ENCODE measurements around the gene NUMB.

Gene NUMB

DNA sequence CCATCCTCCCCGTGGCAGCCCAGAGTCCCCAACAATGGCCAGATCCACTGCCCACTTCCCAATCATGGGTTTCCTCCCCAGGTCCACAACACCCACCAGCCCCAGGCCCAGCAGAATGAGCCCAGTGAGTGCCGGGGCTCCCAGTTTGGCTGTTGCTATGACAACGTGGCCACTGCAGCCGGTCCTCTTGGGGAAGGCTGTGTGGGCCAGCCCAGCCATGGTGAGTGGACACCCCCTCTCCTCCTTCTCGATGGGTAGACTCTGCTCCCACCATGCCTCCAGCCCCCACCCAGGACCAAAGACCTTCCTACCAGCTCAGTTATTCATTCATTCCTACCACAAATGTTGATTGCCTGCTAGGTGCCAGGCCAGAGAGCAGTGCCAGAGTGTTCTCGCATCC lies 197.3 kb downstream of the NUMB start:
- DNase-seq (ENCODE audit: low spot score), result no peak

DNA sequence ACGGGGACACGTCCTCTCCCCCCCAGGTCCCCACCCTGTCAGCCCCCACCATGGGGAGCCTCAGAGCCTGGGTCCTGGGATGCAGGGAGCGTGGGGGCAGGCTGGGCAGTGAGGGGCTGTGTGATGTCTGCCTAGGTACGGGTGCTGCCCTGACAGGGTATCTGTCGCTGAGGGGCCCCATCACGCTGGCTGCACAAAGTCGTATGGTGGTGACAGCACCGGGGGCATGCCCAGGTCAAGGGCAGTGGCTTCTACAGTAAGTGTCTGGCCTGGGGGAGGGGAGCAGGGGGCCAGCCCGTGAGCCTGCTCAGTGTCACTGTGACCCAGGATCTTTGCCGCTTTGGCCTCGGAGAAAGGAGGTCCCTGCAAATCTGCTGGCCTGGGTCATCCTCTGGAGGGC lies 197.8 kb downstream of the NUMB start:
- DNase-seq (ENCODE audit: low spot score), result no peak

DNA sequence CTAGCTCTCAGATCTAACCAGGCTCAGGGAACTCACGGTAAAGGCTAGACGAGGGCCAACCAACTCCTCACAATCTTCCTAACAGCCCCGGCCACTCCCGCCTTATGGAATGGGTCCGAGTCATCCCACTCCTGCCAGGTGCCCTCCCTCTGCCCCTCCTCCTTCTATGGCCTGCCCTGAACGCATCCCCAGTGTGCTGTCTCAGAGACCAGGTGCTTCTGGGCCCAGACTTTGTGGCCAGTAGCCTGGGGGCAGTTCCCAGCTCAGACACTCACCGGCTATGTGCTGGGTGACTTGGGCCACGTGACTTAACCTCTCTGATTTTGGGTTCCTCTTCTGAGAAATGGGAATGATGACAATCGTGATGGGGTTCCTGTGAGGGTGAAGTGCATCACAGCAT lies 198.5 kb downstream of the NUMB start:
- no peak for DNase-seq (ENCODE audit: low spot score)

DNA sequence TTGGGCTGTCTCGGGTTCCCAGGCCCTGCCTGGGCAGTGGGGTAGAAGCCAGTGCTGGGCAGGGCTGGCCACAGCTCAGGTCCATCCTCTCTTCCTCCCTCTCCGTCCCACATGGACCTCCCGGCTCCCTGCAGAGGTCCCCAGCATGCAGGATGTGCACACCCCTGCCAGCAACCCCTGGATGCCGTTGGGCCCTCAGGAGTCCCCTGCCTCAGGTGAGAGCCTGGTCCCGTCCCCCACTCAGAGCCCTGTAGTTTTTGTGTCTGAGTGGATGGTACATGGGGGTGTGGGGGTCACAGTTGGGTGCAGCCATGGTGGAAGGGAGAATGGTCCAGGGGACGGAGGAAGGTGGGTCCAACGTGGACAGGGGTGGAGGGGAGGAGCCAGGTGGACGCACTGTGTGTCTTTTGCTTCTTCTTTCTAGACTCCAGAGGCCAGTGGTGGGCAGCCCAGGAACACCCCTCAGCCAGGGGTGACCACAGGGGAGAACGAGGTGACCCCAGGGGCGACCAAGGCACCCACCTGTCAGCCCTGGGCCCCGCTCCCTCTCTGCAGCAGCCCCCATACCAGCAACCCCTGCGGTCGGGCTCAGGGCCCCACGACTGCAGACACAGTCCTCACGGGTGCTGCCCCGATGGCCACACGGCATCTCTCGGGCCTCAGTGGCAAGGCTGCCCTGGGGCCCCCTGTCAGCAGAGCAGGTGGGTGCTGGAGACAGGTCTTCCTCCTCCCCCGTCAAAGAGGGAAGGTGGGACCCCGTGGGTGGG lies 199.3 kb downstream of the NUMB start:
- no peak for DNase-seq (ENCODE audit: low spot score)

DNA sequence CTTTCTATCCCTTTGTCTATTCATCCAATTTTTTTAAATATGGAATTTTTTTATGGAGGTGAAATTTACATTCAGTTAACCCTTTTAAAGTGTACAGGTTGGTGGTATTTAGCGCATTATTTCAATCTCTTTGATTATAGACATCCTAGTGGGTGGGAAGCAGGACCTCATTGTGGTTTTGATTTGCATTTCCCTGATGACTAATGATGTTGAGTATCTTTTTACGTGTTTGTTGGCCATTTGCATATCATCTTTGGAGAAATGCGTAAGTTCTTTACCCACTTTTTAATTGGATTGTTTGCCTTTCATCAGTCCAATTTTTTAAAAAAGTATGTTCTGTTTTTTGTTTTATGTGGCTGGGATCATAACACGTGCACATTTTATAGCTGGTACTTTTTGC lies 200.3 kb downstream of the NUMB start:
- DNase-seq (ENCODE audit: low spot score), result no peak

DNA sequence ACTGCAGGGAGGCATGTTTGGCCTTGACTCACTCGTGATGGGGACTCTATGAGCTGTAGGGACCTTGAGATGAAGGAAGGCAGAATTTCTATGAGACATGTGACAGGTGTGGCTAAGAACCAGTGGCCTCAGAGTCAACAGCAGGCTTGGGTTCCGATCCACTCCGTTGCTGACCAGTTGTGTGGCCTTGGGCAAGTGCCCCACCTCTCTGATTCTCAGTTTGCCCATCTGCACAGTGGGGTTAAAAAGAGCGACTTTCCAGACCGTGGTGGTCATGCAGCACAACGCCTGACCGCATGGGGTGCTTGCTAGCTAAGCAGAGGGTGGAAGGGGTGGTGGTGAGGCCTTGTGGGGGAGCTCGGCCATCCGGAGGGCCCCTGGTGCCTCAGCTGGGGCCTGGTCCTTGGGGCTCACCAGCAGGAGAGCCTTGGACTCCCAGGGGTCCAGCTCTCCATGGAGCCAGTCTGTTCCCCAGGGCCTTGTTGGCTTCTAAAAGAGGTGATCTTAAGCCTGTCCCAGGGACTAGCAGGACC lies 202.6 kb downstream of the NUMB start:
- DNase-seq (ENCODE audit: low spot score), result no peak

DNA sequence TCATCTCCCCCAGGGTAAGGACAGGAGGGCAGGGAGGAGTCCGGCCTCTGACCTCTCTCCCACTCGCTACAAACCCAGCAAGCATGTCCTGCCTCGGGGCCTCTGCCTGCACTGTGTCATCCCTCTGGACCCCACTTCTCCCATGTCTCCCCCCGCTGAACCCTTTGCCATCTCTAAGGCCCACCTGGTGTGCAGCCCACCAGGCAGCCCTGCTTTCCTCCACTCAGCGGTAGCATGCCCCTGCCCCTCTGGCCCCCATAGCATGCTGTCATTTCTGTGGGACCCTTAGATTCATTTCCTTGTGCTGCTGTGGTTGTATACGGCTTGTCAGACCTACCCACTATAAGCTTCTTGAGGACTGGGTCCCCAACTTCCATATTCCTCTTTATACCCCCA lies 203.3 kb downstream of the NUMB start:
- DNase-seq (ENCODE audit: low spot score), result no peak

DNA sequence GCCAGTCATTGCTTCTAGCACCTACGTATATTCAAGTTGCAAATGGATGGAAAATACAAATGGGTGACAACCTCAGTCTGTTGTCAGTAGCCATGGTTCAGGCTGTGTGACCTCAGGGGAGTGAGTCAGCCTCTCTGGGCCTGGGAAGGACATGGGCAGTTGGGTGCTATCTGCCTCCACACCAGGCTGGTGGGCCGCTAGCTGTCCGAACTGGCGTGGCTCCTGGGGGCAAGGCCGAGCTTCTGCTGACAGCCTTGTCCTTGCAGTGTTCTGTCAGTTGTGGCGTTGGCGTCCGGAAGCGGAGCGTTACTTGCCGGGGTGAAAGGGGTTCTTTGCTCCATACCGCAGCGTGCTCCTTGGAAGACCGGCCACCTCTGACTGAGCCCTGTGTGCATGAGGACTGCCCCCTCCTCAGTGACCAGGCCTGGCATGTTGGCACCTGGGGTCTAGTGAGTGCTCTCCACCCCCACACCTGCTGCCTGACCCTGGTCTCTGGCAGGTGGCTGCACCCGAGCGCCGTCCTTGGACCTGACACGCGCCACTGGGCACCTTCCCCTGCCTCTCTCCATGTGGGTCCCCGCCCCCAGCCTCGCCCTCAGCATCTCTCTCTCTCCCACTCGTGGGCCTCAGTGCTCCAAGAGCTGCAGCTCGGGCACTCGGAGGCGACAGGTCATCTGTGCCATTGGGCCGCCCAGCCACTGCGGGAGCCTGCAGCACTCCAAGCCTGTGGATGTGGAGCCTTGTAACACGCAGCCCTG lies 203.9 kb downstream of the NUMB start:
- no peak for DNase-seq (ENCODE audit: low spot score)

DNA sequence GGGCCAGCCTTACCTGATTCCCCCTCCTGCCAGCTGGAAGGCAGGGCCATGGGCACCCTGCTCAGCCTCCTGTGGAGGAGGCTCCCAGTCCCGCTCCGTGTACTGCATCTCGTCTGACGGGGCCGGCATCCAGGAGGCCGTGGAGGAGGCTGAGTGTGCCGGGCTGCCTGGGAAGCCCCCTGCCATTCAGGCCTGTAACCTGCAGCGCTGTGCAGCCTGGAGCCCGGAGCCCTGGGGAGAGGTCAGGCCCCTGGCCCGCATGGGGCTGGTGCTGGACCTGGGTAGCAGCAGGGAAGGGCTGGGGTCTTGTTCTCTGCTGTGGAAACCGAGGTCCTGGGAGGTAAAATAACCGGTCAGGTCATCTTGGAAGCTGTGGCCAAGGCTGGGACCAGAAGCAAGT lies 204.6 kb downstream of the NUMB start:
- no peak for DNase-seq (ENCODE audit: low spot score)

DNA sequence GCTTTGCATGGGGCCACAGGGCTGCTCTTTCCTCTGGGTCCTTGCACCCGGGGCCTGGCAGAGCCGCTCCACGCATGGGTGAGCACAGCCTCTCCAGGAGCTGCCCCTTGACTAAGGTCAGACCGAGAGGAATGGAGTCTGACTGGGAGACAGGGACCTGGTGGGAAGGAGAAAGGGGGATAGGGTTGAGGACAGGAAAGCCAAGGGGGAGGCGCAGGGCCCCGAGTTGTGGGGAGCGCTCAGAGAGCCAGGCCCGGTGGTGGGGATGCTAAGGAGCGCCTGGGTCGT lies 205.1 kb downstream of the NUMB start:
- DNase-seq (ENCODE audit: low spot score), result no peak

DNA sequence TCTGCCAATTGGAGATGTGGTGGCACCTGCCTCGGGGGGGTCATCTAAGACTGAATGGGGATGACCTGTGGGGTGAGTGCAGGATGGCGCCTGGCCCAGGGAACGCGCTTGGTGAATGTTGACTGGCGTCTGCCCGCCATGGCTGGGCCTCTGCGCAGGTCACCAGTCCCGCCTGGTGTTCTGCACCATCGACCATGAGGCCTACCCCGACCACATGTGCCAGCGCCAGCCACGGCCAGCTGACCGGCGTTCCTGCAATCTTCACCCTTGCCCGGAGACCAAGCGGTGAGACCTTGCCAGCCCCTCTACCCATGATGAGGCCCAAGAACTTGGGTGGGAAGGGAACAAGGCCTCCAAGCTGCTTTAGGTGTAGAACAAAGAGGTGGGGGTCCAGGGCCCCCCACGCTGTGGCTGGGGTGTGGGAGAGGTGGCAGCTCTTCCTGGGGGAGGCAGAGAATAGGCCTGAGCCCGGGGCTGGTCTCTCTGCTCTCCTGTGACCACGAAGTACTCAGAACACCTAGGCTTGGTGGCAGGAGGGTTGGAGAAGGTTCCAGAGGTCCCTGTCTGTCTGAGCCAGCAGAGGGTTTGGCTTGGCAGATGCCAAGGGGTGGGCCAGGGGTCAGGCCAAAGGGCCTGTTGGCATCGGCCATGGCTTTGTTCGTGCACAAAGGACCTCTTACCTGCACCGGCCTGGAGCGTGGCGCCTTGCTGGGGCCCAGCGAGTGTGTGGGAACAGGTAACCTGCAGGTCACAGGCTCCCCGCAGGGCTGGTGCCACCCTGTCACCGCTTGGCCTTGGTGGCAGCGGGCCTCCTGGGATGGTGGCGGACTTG lies 205.6 kb downstream of the NUMB start:
- DNase-seq (ENCODE audit: low spot score), result no peak

DNA sequence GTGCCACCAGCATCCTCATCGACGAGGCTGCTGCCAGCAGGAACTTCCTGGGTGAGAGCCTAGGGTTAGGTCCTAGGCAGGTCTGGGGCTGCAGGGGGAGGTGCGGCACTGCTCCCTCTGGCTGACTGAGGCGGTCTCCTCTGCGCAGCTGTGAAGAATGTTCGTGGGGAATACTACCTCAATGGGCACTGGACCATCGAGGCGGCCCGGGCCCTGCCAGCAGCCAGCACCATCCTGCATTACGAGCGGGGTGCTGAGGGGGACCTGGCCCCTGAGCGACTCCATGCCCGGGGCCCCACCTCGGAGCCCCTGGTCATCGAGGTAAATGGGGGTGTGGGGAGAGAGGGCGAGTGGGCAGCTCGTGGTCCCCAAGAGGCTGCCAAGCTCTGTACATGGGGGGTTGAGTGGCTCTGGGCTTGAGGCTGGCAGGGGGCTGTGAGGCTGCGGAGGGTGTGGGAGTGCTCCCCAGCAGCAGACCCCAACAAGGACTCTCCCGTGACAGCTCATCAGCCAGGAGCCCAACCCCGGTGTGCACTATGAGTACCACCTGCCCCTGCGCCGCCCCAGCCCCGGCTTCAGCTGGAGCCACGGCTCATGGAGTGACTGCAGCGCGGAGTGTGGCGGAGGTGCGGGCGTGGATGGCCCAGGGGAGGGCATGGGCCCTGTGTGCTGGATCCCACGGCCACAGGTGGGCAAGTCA lies 206.7 kb downstream of the NUMB start:
- no peak for DNase-seq (ENCODE audit: low spot score)

DNA sequence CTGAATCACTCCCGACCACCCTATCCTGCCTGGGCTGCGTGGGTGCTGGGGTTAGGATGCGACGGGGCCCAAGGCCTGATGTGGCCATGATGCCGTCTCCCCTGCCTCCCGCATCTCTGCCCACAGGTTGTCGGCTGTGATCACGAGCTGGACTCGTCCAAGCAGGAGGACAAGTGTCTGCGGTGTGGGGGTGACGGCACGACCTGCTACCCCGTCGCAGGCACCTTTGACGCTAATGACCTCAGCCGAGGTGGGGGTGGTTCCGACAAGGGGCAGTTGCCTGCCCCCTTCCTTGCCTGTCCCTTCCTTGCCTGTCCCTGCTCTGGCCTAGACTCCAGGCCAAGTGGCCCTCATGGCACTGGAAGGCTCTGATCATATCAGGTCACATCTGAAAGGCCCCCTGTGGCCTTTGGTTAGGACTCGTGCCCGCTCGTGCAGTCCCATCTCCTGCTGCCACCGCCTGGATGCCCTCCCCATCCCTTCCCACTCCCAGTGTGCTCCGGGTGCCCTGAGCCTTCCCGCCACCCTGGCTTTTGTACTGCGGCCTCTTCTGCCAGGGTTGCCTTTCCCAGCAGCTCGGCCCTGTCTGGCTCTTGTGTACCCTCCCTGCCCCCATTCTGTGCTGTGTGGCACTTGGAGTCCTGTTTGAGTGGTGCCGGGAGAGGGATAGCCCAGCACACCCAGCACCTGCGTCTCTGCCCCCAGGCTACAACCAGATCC lies 207.4 kb downstream of the NUMB start:
- no peak for DNase-seq (ENCODE audit: low spot score)

DNA sequence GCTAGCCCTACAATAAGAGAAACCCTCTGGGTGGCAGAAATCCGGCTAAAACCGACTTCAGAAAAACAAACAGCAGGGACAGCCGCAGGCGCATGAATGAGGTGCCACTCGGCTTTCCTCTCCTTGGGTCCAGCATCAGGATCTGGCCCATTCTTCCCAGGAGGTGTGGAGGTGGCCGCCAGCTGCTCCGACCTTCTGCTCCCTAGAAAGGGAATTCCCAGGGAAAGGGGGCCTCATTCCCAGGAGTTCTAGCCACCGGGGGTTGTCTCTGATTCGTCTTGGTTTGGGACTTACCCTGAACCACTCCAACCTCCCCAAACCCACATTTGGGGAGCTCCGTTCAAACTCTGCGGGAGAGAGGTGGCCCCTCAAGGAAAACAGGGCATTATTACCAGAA lies 208.0 kb downstream of the NUMB start:
- DNase-seq (ENCODE audit: low spot score), result no peak

DNA sequence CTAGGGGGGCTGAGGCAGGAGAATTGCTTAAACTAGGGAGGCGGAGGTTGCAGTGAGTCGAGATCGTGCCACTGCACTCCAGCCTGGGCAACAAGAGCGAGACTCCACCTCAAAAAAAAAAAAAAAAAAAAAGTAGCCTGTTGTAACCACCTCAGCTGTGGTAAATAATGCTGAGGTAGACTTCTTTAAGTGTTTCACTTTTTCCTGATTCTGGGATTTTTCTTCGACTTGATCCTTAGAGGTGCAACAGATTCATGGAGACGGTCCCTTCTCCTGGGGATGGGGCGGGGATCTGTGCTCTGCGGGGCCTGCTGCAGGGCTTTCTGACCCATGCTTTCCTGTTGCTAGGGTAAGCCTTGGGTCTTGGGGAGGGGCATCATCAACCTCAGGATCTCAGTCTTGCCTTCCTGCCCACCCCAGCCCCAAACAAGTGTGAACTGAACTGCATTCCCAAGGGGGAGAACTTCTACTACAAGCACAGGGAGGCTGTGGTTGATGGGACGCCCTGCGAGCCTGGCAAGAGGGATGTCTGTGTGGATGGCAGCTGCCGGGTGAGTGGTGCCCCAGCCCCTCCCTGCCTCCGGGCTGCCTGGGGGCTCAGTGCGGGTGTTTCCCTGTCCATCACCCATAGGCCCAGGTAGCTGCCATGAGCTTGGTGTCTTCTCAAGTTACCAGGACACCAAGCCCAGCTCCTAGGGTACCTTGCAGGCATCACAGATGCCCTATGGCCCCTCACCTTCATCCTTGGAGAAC lies 208.6 kb downstream of the NUMB start:
- no peak for DNase-seq (ENCODE audit: low spot score)

DNA sequence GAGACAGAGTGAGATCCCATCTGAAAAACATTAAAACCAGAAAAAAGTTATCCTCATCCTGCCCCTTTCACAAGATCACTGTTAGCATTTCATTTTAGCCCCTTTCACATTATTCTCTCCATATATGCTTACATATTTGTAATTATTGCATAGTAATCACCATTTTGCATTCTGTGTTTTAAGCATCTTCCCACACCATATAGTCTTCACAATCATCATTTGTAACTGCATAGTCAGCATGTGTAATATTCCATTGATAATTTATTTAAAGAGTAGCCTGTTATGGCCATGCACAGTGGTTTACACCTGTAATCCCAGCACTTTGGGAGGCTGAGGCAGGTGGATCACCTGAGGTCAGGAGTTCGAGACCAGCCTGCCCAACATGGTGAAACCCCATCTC lies 209.2 kb downstream of the NUMB start:
- DNase-seq (ENCODE audit: low spot score), result no peak

DNA sequence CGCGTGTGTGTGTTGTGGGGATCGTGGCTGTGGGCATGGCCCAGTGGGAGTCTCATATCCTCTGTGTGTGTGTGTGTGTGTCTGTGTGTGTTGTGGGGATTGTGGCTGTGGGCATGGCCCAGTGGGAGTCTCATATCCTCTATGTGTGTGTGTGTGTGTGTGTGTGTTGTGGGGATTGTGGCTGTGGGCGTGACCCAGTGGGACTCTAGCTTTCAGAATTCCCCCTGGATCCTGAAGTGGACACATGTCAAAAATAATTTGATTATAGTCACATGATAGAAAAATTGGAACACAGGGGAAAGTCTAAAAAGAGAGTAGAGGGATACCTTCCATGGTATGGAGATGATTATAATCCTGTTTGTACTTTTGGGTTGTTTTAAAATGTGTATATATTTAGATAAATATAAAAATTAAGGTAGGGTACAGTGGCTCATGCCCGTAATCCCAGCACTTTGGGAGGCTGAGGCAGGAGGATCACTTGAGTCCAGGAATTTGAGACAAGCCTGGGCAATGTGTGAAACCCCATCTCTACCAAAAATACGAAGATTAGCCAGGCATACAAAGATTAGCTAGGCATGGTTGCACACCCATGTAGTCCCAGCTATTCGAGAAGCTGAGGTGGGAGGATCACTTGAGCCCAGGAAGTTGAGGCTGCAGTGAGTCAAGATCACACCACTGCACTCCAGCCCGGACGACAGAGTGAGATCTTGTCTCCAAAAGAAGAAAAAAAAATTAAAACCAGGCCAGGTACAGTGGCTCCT lies 210.1 kb downstream of the NUMB start:
- DNase-seq (ENCODE audit: low spot score), result no peak

DNA sequence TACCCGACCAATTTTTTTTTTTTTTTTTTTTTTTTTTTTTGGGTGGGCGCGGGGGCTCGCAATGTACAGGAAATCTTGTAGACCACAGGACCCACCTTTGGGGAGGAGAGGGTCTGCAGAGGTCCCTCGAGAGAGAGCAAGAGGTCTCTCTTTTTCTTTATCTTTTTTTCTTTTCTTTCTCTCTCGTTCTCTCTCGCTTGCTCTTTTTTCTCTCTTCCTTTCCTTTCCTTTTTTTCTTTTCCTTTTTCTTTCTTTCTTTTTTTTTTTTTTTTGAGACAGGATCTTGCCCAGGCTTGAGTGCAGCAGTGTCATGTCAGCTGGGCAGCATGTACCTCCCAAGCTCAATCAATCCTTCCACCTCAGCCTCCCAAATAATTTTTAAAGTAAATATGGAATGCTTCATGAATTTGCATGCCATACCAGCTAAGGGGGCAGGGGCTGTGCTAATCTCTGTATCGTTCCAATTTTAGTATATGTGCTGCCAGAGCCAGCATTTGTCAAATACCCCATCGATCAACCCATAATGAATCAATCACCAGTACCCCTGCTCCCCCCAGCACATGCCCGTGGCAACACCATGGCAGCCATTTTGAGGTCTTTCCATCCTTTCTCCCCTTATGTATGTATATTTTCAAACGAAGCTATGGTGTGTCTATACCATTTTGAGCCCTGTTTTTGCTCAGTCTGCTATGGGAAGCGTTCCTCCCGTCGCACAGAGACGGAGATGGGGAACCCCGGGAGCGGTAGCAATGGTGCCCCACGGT lies 211.8 kb downstream of the NUMB start:
- no peak for DNase-seq (ENCODE audit: low spot score)

All from COLO829 (cell line).